ENCODE measurements around the gene RNF157.

DNA sequence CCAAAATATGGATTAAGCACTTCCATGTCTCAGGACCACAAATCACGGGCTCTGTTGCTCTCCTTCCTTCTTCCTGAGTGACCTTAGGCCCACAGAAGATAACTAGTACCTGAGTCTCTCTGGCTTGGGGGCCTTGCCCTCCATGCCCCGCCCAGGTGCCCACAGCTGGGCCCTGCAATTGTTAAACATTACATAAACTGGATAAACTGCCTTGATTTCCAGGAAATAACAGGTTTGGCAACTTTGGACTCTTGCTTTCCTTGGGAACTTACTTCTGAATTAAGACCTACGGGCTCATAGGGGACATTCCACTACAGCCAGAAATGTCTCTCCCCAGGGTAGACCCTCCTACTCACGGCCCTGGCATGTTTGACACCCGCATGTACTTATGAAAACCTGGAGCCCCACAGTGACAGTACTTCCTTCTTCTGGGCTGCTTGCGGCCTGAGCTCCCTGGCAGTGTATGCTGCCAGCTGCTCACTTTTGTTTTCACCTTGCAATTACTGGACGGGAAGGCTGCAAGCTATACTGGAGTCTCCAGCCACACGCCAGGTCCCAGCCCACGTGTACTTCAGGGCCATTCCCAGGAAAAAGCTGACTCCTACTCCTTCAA lies 22.5 kb upstream of the RNF157 start:
- TF ChIP-seq, protein P1, sequence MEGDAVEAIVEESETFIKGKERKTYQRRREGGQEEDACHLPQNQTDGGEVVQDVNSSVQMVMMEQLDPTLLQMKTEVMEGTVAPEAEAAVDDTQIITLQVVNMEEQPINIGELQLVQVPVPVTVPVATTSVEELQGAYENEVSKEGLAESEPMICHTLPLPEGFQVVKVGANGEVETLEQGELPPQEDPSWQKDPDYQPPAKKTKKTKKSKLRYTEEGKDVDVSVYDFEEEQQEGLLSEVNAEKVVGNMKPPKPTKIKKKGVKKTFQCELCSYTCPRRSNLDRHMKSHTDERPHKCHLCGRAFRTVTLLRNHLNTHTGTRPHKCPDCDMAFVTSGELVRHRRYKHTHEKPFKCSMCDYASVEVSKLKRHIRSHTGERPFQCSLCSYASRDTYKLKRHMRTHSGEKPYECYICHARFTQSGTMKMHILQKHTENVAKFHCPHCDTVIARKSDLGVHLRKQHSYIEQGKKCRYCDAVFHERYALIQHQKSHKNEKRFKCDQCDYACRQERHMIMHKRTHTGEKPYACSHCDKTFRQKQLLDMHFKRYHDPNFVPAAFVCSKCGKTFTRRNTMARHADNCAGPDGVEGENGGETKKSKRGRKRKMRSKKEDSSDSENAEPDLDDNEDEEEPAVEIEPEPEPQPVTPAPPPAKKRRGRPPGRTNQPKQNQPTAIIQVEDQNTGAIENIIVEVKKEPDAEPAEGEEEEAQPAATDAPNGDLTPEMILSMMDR (IDR thresholded peaks at IDR 0.05; ENCODE audit: poor library complexity) = no peak
- TF ChIP-seq EZH2phosphoT487 (IDR thresholded peaks at IDR 0.05; ENCODE audit: low read depth, severe bottlenecking, unreplicated experiment) = no peak

Measured in hepatocyte (in vitro differentiated cells).